Astrocyte of the spinal cord (primary cell): ENCODE measurements around the gene FRYL.
A peak's percentile ranks its signal among the peaks of the same experiment; 100 is the strongest.

ENCODE experiments used
- DNase-seq: peaks from one replicate; pipeline ENCODE4 v3.0.0; 2011; ENCODE audit warnings: low read depth, low spot score
- H3K4me3 ChIP-seq: 2 replicates; pipeline ENCODE4 v1.5.1; 2011; ENCODE audit warnings: low read depth, mild to moderate bottlenecking, low read length, moderate library complexity
- in situ Hi-C: cut with HindIII; loops from 2 replicates; pipeline ENCODE4 v1.10.0; 2017; ENCODE audit warnings: low sequenced_read_pairs
- TF ChIP-seq, protein P1 (sequence below): IDR thresholded peaks from 2 replicates; pipeline ENCODE4 v1.5.1; 2012; ENCODE audit warnings: low read depth, mild to moderate bottlenecking, low read length, inconsistent platforms

FRYL gene

DNA sequence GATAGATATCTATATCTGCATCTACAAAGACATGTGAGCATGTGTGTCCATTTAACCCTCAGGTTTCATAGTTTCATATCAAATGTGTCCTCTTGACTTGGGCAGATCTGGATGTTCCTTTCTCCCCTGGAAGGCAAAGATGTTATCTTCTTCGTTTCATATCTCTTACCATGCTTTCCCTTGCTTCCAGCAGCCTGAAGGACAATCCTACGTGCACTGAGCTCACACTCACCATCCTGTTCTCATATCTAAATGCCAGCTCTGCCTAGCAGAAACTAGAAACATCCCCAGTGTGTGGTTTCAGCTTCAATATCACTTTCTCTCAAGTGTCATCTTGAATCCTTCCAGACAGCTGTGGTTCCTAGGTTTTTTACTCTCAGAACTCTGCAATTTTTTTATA lies 223.8 kb downstream of the FRYL start:
- in situ Hi-C loops = no loop called here

DNA sequence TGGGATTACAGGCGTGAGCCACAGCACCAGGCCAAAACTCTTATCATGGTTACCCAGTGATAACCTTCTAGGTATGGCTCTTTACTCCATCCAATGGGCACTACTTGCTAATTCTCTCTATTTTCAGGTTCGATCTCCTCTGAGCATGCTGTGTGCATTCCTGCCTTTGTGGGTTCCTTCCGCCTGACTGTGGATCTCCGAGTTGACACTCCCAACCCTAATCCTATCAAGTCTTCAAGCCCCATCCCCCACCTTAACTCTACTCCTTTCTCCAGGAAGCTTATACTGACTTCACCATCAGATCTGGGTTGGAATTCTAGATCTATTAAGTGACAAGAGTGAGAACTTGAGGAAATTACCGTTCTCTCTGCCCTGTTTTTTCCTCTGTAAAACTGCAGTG lies 225.5 kb downstream of the FRYL start:
- H3K4me3 ChIP-seq = no peak overlapping the region
- DNase-seq = no peak
- in situ Hi-C loops = no loop called here
- TF ChIP-seq, protein P1, sequence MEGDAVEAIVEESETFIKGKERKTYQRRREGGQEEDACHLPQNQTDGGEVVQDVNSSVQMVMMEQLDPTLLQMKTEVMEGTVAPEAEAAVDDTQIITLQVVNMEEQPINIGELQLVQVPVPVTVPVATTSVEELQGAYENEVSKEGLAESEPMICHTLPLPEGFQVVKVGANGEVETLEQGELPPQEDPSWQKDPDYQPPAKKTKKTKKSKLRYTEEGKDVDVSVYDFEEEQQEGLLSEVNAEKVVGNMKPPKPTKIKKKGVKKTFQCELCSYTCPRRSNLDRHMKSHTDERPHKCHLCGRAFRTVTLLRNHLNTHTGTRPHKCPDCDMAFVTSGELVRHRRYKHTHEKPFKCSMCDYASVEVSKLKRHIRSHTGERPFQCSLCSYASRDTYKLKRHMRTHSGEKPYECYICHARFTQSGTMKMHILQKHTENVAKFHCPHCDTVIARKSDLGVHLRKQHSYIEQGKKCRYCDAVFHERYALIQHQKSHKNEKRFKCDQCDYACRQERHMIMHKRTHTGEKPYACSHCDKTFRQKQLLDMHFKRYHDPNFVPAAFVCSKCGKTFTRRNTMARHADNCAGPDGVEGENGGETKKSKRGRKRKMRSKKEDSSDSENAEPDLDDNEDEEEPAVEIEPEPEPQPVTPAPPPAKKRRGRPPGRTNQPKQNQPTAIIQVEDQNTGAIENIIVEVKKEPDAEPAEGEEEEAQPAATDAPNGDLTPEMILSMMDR = no peak

More for the DNA sequence above, 223.8 kb downstream of the FRYL start:
- H3K4me3 ChIP-seq = no peak overlapping the region
- TF ChIP-seq, protein P1 = no peak
- DNase-seq = no peak

DNA sequence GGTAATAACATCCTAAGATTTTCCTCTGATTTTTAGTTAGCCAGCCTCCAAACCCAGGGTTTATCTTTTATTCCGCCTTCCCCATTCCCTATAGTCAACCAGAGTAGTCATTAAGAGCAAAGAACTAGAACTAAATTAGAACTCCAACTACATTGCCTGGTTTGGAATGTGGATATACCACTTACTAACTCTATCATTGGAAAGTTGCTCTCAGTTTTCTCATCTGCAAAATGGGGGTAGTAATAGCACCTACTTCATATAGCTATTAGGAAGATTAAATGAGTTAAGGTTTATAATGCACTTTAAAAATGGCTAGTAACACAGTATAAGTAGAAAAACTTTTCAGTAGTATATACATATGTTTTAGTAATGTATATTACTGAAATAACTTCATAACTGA lies 226.4 kb downstream of the FRYL start:
- no peak overlapping the region for H3K4me3 ChIP-seq
- TF ChIP-seq, protein P1 = no peak
- in situ Hi-C loops = no loop called here
- no peak for DNase-seq

DNA sequence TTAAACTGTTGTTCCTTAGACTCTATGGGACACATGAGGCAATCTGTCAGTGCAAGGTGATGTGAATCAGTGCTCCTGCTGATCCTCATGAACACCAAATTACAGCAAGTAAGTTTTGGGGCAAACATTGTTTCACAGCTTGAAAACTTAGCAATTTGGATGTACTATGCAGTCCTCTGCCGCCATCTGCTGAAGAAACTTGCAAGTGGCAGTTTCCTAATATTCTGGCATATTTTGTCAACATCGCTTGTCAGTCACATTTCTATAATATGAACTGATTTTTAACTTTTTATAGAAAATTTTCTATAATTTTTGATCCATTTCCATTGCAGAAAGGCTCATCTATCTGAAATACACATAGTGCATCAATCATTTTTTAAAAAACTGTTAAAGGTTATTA lies 233.7 kb downstream of the FRYL start:
- in situ Hi-C loops = no loop called here
- DNase-seq = peak; percentile 53
- H3K4me3 ChIP-seq = no peak overlapping the region
- TF ChIP-seq, protein P1 = peak; percentile 67

DNA sequence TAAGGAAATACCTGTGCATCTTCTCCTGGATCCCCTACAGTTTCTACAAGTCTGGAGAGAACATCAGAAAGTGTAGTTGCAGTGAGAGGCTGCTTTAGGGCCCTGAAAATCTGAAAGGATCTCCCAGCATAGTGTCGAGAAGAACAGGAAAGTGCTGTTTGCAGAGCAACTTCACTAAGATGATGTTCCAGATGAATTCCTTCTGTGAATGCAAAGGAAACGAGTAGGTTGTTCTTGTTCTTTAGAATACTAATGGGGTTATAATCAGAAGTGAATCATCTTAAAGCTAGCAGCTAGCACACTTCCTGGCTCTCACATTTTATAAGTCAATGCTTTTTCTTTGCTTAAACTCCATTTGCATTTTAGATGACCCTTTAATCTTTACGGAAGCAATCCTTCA lies 236.3 kb downstream of the FRYL start:
- TF ChIP-seq, protein P1 = no peak
- in situ Hi-C loops = no loop called here
- DNase-seq = peak; percentile 29
- H3K4me3 ChIP-seq = no peak overlapping the region

DNA sequence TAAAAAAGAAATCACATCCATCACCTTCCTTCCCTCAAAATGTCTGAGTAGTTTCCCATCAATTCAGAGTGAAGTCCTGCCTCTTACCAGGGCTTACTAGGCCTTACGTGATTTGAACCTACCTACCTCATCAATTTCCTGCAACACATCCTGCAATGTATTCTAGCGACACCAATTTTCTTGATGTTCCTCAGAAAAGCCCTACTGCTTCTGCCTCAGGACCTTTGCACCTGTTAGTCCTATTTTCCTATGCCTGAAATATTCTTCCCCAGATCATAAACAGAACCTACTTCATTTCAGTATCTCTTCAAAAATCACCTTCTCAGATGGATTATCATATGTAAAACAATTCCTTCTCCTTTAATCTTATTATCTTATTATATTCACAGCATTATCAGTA lies 237.2 kb downstream of the FRYL start:
- TF ChIP-seq, protein P1 = no peak
- DNase-seq = no peak

DNA sequence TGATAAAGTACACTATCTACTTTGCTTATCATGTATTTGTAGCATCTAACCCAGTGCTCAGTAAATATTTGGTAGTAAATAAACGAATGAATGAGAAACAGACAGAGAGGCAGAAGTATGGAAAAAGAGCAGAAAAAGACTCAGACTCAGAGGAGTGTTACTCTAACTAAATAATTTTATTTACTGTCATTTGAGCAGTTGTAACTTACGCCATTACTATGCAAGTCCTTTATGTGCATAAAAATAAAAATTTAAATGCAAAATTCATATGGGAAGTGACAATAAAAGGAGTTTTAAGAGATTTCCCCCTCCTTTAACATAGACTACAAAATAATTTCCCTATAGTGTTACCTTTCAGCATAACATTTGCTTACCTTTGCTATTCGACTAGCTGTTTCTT lies 240.5 kb downstream of the FRYL start:
- TF ChIP-seq, protein P1 = no peak
- no peak overlapping the region for H3K4me3 ChIP-seq
- no peak for DNase-seq
- in situ Hi-C loops = no loop called here

More for the DNA sequence above, 237.2 kb downstream of the FRYL start:
- in situ Hi-C loops = no loop called here
- no peak overlapping the region for H3K4me3 ChIP-seq
